ENCODE data around the gene RCAN2. TPM values are rescaled to one million over a fixed set of nuclear protein-coding genes. Genes with fewer than 3 reads are reported as not detected.
"Not testable (repeated sequence)": the region's sequence is repeated elsewhere in the genome, so short reads cannot be mapped to it uniquely, and the experiment has no call there.

Gene RCAN2
- total RNA-seq, 1 donor from 2014 or later: 5.8 TPM

DNA sequence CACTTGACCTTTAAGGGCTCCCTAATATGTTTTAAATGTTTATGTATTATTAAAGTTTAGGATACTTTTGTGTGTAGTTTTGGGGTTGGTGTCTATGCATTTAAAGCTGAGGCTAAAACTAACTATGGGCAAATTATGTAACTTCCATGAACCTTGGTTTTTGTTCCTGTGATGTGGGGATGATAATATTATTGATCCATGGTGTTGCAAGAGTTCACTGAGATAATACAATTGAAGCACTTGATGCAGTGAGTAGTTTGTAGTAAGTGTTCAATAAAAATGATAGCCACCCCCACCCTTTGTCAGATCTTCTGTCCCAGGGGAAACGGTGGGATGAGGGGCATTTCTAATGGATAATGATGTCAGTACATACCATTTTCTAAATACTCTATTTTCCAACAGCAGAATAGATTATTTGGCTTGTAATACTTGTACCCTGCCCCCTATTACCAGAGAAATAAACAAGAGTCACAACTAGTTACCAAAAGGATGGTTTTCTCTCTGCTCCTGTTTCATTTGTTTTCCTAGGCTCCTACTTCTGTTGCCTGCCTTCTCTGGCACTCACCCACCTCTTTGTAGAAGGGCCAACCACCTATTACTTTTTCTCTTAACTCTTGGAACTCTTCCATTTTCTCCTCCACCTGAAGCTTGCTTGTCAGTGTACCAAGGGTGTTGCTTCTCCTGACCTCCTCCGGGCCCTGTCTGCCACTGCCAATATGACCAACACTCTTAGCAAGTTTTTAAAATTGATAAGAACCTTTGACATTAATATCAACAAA, 97.9 kb downstream of the RCAN2 start:
- TF ChIP-seq EZH2phosphoT487 (IDR thresholded peaks at IDR 0.05) (no peak), EZH2 (IDR thresholded peaks at IDR 0.05) (no peak)
- TF ChIP-seq, protein P1, sequence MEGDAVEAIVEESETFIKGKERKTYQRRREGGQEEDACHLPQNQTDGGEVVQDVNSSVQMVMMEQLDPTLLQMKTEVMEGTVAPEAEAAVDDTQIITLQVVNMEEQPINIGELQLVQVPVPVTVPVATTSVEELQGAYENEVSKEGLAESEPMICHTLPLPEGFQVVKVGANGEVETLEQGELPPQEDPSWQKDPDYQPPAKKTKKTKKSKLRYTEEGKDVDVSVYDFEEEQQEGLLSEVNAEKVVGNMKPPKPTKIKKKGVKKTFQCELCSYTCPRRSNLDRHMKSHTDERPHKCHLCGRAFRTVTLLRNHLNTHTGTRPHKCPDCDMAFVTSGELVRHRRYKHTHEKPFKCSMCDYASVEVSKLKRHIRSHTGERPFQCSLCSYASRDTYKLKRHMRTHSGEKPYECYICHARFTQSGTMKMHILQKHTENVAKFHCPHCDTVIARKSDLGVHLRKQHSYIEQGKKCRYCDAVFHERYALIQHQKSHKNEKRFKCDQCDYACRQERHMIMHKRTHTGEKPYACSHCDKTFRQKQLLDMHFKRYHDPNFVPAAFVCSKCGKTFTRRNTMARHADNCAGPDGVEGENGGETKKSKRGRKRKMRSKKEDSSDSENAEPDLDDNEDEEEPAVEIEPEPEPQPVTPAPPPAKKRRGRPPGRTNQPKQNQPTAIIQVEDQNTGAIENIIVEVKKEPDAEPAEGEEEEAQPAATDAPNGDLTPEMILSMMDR (IDR thresholded peaks at IDR 0.05): no peak
- H3K4me2 ChIP-seq: peak overlapping the region; percentile 52
- H3K9me3 ChIP-seq (ENCODE audit: low read depth): no peaks in the 10 kb centered on the region
- Mint-ChIP-seq H3K27me3 (ENCODE audit: insufficient read depth, low read depth) (peaks cover 2% of the 10 kb centered on the region), H3K36me3 (no peaks in the 10 kb centered on the region), H3K9me3 (no peaks in the 10 kb centered on the region), H3K27ac (no peak overlapping the region), H3K4me1 (peaks cover 13% of the 10 kb centered on the region), H3K4me3 (no peak overlapping the region)
- DNase-seq (ENCODE audit: low spot score): no peak
- no peaks in the 10 kb centered on the region for H3K79me2 ChIP-seq (ENCODE audit: low read depth)
- no peak overlapping the region for H3K9ac ChIP-seq
- peaks cover 13% of the 10 kb centered on the region for H3K4me1 ChIP-seq
- H3K4me3 ChIP-seq: no peak overlapping the region
- H3K27ac ChIP-seq: no peak overlapping the region
- no peaks in the 10 kb centered on the region for H3F3A ChIP-seq (ENCODE audit: low read depth)
- no peak overlapping the region for H2AFZ ChIP-seq (replicated peaks)
- no peaks in the 10 kb centered on the region for H3K27me3 ChIP-seq
- H4K20me1 ChIP-seq (ENCODE audit: low read depth): no peaks in the 10 kb centered on the region
- no peaks in the 10 kb centered on the region for H3K36me3 ChIP-seq

DNA sequence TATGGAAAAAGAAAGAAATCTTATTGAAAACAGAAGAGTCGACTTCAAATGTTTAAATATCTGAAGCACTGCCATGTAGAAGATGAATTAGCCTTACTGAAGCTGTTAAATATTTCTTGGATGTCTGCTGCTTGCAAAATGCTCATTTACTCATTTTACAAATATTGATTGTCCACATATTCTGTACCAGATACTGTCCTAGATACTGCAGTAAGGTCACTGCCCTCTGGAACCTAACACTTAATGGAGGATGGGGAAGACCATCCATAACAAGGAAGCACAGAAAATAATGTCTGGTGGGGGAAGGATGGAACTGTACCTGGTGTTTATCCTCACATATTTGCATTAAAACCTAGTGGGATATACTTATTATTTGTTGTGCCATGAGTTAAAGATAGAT, 99.0 kb downstream of the RCAN2 start:
- no peaks in the 10 kb centered on the region for H4K20me1 ChIP-seq (ENCODE audit: low read depth)
- H3K4me3 Mint-ChIP-seq: no peak overlapping the region
- H3K36me3 Mint-ChIP-seq: no peaks in the 10 kb centered on the region
- H3K4me1 ChIP-seq: peaks cover 13% of the 10 kb centered on the region
- no peak overlapping the region for H3K9ac ChIP-seq
- no peaks in the 10 kb centered on the region for H3K27me3 ChIP-seq
- H3K4me3 ChIP-seq: no peak overlapping the region
- H3K4me1 Mint-ChIP-seq: peaks cover 13% of the 10 kb centered on the region
- no peak overlapping the region for H3K4me2 ChIP-seq
- no peak overlapping the region for H3K27ac ChIP-seq
- no peaks in the 10 kb centered on the region for H3K79me2 ChIP-seq (ENCODE audit: low read depth)
- no peaks in the 10 kb centered on the region for H3K36me3 ChIP-seq
- H3K9me3 ChIP-seq (ENCODE audit: low read depth): no peaks in the 10 kb centered on the region
- no peaks in the 10 kb centered on the region for H3K9me3 Mint-ChIP-seq
- no peak overlapping the region for H3K27ac Mint-ChIP-seq
- no peak overlapping the region for H2AFZ ChIP-seq (replicated peaks)
- peaks cover 2% of the 10 kb centered on the region for H3K27me3 Mint-ChIP-seq (ENCODE audit: insufficient read depth, low read depth)
- DNase-seq (ENCODE audit: low spot score): no peak
- H3F3A ChIP-seq (ENCODE audit: low read depth): no peaks in the 10 kb centered on the region
- TF ChIP-seq, protein P1 (IDR thresholded peaks at IDR 0.05): no peak
- TF ChIP-seq EZH2phosphoT487 (IDR thresholded peaks at IDR 0.05) (no peak), EZH2 (IDR thresholded peaks at IDR 0.05) (no peak)

DNA sequence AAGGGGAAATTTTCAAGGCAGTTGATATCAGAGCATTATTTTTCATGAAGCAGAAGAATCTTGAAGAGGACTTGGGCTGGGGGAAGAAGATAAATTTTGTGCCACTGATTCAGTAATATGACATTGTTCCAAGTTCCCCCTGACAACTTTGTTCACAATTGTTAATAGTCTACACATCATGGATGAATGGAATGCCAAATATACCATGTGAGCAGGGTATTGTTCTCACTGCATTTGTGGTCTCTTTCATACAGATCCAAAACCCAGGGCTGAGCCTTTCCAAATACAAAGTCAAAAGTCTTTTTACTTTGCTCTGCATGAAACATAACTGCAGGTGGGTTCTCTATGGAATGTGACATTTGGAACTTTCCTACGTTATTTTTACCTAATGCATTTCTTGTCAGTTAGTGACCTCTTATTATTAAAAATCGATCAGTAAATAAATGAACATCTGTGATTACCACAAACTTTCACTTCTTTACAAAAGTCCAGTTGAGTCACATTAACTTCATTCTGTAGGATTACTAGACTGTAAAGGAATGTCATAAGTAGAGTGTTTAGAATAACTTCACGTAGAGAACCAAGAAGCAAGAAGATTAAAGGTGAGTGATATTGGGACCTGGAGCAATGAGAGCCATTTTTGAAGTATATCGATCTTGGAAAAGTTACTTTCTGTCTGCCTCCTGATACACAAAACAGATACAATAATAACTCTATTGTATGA, 100.9 kb downstream of the RCAN2 start:
- no peak overlapping the region for H3K27ac Mint-ChIP-seq
- H3K4me3 ChIP-seq: no peak overlapping the region
- H3K4me1 Mint-ChIP-seq: peaks cover 13% of the 10 kb centered on the region

DNA sequence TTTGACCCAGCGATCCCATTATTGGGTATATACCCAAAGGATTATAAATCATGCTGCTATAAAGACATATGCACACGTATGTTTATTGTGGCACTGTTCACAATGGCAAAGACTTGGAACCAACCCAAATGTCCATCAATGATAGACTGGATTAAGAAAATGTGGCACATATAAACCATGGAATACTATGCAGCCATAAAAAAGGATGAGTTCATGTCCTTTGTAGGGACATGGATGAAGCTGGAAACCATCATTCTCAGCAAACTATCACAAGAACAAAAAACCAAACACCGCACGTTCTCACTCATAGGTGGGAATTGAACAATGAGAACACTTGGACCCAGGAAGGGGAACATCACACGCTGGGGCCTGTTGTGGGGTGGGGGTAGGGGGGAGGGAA, 103.5 kb downstream of the RCAN2 start:
- H3K27ac ChIP-seq; H3K9me3 ChIP-seq (ENCODE audit: low read depth); H3K27me3 ChIP-seq; H3K9me3 Mint-ChIP-seq; H2AFZ ChIP-seq (replicated peaks); H3F3A ChIP-seq (ENCODE audit: low read depth); H3K27me3 Mint-ChIP-seq (ENCODE audit: insufficient read depth, low read depth); H3K4me3 Mint-ChIP-seq; H3K27ac Mint-ChIP-seq; H3K79me2 ChIP-seq (ENCODE audit: low read depth); H3K36me3 ChIP-seq; H3K36me3 Mint-ChIP-seq; H3K4me3 ChIP-seq; DNase-seq (ENCODE audit: low spot score); H3K9ac ChIP-seq; H4K20me1 ChIP-seq (ENCODE audit: low read depth); H3K4me2 ChIP-seq: not testable (repeated sequence)
- H3K4me1 ChIP-seq: peaks cover 15% of the 10 kb centered on the region
- peaks cover 24% of the 10 kb centered on the region for H3K4me1 Mint-ChIP-seq

More for the DNA sequence above, 100.9 kb downstream of the RCAN2 start:
- H3K27me3 ChIP-seq: no peaks in the 10 kb centered on the region
- H3K36me3 ChIP-seq: no peaks in the 10 kb centered on the region
- no peak for DNase-seq (ENCODE audit: low spot score)
- TF ChIP-seq, protein P1 (IDR thresholded peaks at IDR 0.05): no peak
- TF ChIP-seq EZH2 (IDR thresholded peaks at IDR 0.05): no peak
- no peak for TF ChIP-seq EZH2phosphoT487 (IDR thresholded peaks at IDR 0.05)
- H3K9me3 Mint-ChIP-seq: peaks cover 9% of the 10 kb centered on the region
- H3K36me3 Mint-ChIP-seq: peaks cover 2% of the 10 kb centered on the region
- H4K20me1 ChIP-seq (ENCODE audit: low read depth): no peaks in the 10 kb centered on the region
- no peak overlapping the region for H2AFZ ChIP-seq (replicated peaks)
- H3K4me1 ChIP-seq: peaks cover 13% of the 10 kb centered on the region
- peaks cover 2% of the 10 kb centered on the region for H3K27me3 Mint-ChIP-seq (ENCODE audit: insufficient read depth, low read depth)
- H3F3A ChIP-seq (ENCODE audit: low read depth): no peaks in the 10 kb centered on the region
- H3K9me3 ChIP-seq (ENCODE audit: low read depth): no peaks in the 10 kb centered on the region
- H3K4me3 Mint-ChIP-seq: no peak overlapping the region
- no peak overlapping the region for H3K4me2 ChIP-seq
- no peaks in the 10 kb centered on the region for H3K79me2 ChIP-seq (ENCODE audit: low read depth)
- no peak overlapping the region for H3K9ac ChIP-seq
- no peak overlapping the region for H3K27ac ChIP-seq
